Cardiac septum (tissue), 1 donor: ENCODE measurements around the gene LIN7A. TPM values are rescaled to one million over a fixed set of nuclear protein-coding genes. Genes with fewer than 3 reads are reported as not detected.
A peak's percentile ranks its signal among the peaks of the same experiment; 100 is the strongest.

Experiments
- DNase-seq: peaks from one replicate; pipeline ENCODE4 v3.0.0-alpha.2; 2020; ENCODE audit warnings: low spot score
- intact Hi-C: fragments of 100-400 bp; cut with DNase I; formaldehyde crosslinking; loops from one replicate; pipeline ENCODE4 v1.14.0; 2022
- long read RNA-seq: library from polyadenylated mRNA; unstranded; transcript quantifications from one replicate; pipeline ENCODE4 v2.0.0, GENCODE V29; 2021
- total RNA-seq: library from RNA; stranded (reverse); fragmentation: NEBNext Ultra II Directional; extraction: Animal tissue kit (Norgen Biotek cat#: 25700); gene quantifications from one replicate; pipeline ENCODE4 v1.2.1, GENCODE V29; 2021
- donor health status: DM: no; HTN: no; CAD: no.

The LIN7A gene, protein sequence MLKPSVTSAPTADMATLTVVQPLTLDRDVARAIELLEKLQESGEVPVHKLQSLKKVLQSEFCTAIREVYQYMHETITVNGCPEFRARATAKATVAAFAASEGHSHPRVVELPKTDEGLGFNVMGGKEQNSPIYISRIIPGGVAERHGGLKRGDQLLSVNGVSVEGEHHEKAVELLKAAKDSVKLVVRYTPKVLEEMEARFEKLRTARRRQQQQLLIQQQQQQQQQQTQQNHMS
- total RNA-seq = 17.3 TPM
- long read RNA-seq, full-length matches to known transcripts = 10 of 18 reads
- long read RNA-seq, partial matches to known transcripts = 2 of 18 reads
- long read RNA-seq, other reads (novel, unspliced or antisense) = 6 of 18 reads

DNA sequence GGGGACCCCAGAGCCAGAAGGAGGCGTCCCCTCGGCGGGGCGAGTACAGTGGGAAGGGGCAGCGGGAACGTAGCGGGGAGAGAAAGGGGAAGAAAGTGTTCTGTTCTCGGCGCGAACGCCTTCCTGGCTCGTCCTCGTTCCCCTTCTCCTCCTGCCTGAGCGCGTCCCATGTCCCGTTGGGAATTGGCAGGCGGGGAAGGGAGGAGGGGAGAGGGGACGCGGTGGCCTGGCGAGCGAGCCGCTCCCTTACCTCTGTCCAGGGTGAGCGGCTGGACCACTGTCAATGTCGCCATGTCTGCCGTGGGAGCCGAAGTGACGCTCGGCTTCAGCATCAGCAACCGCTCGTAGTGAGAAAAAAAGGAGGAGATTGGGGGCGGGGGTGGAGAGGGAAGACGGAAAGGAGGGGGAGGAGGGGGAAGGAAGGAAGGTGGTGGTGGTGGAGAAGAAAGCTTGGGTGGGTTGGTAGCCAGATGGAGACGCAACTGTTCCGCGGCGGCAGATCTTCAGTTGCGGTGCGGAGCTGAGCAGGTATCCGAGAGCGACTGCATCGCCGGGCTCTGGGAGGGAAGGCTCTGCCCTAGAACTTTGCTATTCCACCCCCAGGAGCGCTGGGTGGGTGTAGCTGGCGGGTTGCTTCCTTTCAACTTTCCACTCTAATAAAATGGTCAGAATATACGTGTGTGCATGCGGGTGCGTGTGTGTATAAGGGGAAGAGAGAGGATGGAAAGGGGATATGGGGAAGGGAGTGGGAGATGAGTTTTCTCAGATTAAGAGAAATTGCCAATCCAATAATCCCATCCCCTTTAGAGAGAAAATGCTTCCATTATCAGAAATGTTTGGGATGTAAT, at the start of gene LIN7A:
Gene LIN7A (minus strand): TSS at position 544 of the 848 bp plus-strand sequence. CDS start 212 bp downstream, at position 332.
- intact Hi-C loops = loop anchor here (5.0 kb wide), 3 partner anchors 60 to 140 kb away; partner anchors contain the start of gene ACSS3
- peak; percentile 86 for DNase-seq

GRCh38 chr12:80986224-80986623, 48.5 kb upstream of the LIN7A start:
- intact Hi-C loops = no loop called here
- no peak for DNase-seq

DNA sequence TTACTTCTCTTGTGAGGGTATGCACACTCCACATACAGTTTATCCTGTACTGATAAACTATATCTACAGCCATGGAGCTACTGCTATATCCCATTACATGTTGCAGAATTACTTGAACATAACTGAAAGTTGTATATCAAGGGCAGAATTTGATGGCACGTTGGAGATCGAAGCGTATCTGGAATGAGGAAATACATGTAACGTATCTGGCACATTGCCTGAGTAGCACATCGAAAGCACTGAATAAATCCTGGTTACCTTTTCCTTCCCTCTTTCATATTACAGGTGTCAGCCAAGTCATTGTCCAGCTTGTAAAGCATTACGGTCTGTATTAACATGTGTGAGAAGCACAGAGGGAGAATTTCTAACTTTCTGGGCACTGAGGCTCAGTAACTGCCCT, 42.1 kb upstream of the LIN7A start:
- intact Hi-C loops = no loop called here
- DNase-seq = no peak

- DNase-seq = no peak
These were observed 41.5 kb upstream of the LIN7A start for GRCh38 chr12:80979251-80979650.

GRCh38 chr12:80977346-80977745, 39.6 kb upstream of the LIN7A start:
- DNase-seq = no peak
- intact Hi-C loops = no loop called here

More at GRCh38 chr12:80979251-80979650, 41.5 kb upstream of the LIN7A start:
- intact Hi-C loops = no loop called here

DNA sequence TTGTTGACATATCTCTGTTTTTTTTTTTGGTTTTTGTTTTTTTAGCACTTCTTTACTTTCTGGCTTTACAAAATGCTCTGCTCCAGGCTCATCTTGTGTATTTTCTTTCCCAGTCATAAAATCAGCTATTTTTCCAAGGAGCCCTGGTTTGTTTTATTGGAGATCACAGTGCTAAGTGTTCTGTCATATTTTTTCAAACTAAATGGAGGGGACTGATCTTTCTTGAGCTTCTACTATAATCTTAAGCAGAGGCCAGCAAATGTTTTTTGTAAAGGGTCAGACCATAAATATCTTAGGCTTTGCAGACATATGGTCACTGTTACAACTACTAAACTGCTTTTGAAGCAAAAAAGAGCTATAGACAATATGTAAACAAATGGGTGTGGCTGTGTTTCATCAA, 30.6 kb upstream of the LIN7A start:
- intact Hi-C loops = no loop called here
- DNase-seq = no peak

DNA sequence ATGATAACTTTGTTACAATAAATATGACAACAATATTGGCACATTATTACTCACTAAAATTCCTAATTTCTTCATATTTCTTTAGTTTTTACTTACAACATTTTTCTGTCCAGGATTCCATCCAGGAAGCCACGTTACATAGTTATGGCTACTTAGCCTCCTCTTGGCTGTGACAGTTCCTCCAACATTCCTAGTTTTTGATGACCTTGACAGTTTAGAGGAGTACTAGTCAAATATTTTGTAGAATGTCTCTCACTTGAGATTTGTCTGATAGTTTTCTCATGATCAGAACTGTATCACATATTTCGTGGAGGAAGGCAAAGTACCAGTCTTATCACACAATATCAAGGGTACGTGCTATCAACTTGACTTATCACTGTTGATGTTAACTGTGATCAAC, 29.8 kb upstream of the LIN7A start:
- intact Hi-C loops = no loop called here
- DNase-seq = no peak

DNA sequence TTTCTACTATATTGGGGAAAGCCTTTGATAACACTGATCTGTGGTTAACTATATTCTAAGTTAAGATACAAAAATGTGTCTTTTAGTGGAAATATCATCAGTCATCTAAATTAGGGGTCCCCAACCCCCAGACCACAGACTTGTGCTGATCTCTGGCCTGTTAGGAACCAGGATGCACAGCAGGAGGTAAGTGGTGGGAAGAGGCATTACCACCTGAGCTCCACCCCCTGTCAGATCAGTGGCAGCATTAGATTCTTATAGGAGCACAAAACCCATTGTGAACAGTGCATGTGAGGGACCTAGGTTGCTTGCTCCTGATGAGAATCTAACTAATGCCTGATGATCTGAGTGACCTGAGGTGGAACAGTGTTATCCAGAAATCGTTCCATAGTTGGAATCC, 28.3 kb upstream of the LIN7A start:
- intact Hi-C loops = no loop called here
- DNase-seq = no peak

DNA sequence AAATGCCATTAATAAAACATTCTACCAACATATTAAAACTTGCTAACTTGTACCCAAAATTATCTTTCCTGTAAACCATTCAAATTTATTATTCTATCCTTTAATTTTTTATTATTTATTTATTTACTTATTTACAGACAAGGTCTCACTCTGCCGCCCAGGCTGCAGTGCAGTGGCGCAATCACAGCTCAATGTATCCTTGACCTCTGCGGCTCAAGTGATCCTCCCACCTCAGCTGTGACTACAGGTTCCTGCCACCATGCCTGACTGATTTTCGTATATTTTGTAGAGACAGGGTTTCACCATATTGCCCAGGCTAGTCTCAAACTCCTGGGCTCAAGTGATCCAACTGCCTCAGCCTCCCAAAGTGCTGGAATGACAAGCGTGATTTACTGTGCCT, 20.4 kb upstream of the LIN7A start:
- DNase-seq = no peak
- intact Hi-C loops = no loop called here

GRCh38 chr12:80954857-80955520, 17.3 kb upstream of the LIN7A start:
- DNase-seq = no peak
- intact Hi-C loops = no loop called here

- intact Hi-C loops = no loop called here
- DNase-seq = no peak
These were observed 14.7 kb upstream of the LIN7A start for GRCh38 chr12:80952443-80952842.

DNA sequence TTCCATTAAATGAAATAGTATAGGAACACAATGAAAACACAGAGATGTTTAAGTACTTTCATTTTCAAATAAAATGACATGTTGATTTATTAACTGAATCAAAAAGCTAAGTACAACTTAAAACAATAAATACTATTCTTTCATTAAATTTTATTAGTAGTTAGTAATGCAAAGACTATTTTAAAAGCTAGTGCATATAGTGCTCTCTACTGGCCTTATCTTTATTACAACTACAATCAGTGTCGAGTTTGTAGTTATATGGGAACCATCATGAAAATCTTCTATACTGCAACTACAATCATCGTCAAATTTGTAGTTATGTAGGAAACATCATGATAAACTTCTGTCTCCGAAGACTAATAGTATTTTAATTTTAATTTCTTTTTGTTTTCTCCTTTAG, 8.9 kb upstream of the LIN7A start:
- no peak for DNase-seq
- intact Hi-C loops = no loop called here

DNA sequence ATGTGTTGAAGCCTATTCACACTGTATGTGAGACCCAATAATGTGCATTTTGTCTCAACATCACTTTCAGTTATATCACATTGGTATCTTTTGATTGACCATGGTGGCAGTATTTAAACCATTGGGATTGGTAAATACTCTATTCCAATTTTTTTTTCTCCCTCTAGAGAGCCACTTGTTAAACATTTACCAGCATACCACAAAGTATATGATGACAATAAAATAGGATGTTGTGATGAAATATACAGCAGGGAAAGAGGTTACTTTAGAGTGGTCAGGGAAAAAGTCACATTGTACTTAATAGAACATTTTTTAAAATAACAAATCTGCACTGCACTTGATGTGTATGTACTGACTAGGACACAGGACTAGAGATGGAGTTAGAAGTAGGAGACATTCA, 5.6 kb upstream of the LIN7A start:
- no peak for DNase-seq
- intact Hi-C loops = no loop called here

DNA sequence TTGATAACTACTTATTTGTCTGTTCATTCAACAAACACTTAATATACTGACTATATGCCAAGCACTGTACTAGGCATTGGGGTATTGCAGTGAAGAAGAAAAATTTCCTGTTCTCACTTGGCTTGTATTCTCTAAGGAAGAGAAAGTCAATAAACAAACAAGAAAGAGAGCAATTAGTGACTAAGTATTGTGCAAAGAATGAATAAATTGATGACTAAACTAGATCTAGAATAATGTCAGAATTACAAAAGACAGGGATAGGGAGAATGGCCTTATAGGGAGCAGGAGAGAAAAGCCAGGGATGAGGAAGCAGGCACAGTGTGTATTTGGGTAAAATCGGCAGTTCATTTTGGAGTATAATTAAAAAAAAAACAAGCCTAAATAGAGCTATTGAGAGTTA, 4.2 kb upstream of the LIN7A start:
- no peak for DNase-seq
- intact Hi-C loops = no loop called here

GRCh38 chr12:80939231-80939950, 1.7 kb upstream of the LIN7A start:
- no peak for DNase-seq
- intact Hi-C loops = loop anchor here (5.0 kb wide), 3 partner anchors 62 to 138 kb away; partner anchors contain the start of gene ACSS3

DNA sequence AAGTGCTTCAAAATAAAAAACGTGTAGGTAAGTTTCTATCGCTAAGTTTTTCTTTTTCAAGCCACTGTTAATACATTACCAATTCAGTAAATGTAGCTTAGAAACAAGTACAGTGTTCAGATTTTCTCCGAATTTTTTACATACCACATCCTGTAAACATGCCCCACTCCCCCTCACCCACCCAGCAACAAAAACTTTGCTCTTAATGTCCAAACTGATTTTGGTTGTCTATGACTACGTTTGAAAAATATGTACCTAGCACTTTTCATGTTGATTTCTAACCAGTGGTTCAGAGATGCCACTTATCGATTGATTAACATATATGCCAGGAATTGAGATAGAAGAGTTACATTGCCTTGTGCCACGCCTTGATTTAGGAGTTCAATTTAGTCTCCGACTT, 663 bp upstream of the LIN7A start:
- DNase-seq = no peak
- intact Hi-C loops = loop anchor here (5.0 kb wide), 3 partner anchors 61 to 139 kb away; partner anchors contain the start of gene ACSS3

DNA sequence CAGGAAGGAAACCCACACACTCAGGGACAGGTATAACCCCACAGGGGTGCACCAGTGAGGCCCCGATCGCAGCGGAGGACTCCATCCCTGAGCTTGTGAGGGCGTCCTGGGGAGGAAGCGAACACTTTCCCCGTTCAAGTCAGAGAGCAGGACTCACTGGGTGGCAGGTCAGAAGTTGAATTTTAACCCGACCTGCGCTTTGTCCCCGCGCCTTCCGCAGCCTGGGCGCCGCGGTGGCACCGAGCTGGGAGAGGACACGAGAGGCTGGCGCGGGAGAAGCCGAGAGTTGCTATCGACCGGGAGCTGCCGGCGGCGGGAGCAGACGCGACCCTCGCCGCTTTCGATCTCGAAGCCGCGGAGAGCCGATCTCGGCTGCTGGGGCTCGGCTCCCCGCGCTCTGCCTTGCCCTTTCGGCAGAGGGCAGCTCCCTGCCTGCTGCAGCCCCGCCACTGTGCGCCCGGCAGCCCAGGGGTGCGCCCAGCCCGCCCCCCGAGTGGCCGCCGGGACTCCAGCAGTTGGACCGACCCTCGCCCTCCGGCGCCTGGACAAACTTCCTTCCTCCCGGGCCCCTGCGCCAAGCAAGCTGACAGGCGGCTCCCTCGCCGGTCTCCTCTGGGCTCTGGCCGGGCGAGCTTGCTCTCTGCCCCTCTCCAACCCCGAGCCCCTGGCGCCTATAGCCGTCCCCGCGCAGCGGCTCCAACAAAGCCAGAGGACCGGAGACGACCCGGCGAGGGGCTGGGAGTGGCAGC, 918 bp downstream of the LIN7A start:
- DNase-seq = peak; percentile 85
- intact Hi-C loops = loop anchor here (5.0 kb wide), 3 partner anchors 60 to 140 kb away; partner anchors contain the start of gene ACSS3

- intact Hi-C loops = loop anchor here (5.0 kb wide), 3 partner anchors 59 to 141 kb away; partner anchors contain the start of gene ACSS3
These were observed 1.4 kb downstream of the LIN7A start for GRCh38 chr12:80936353-80936641.

DNA sequence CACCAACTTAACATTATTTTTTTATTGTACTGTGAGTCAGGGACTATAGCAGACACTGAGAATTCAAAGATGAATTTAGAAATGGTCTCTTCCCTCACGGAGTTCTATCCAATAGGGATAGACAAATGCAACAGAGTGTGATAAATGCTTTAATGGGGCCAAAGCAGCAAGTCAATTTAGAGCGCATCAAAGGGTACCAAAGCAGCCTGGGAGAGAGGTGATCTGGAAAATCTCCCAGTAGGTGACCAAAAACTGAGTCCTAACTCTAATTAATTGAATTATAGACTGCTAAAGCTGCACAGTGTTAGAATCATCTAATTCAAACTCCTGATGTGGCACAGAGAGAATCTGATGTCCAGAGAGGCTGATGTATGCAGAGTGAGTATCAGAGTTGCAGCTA, 2.6 kb downstream of the LIN7A start:
- DNase-seq = no peak
- intact Hi-C loops = loop anchor here (5.0 kb wide), 3 partner anchors 58 to 142 kb away; partner anchors contain the start of gene ACSS3

More at GRCh38 chr12:80936353-80936641, 1.4 kb downstream of the LIN7A start:
- no peak for DNase-seq
